Measurements from ENCODE around the gene SLC39A5. TPM values are rescaled to one million over a fixed set of nuclear protein-coding genes. Genes with fewer than 3 reads are reported as not detected.

Gene SLC39A5
- total RNA-seq, 1 donor from 2014 or later, result not detected

GRCh38 chr12:56241424-56242303 is 11.8 kb downstream of the SLC39A5 start:
- intact Hi-C loops (cut with DNase I), result no loop called here
- H3K4me1 ChIP-seq, result no peaks in the 10 kb centered on the region

GRCh38 chr12:56242986-56243385 is 13.1 kb downstream of the SLC39A5 start:
- no peak overlapping the region for H3K4me3 ChIP-seq
- no peak for DNase-seq (ENCODE audit: extremely low spot score in 2 of 2)
- TF ChIP-seq POLR2A (IDR thresholded peaks at IDR 0.05) (no peak), POLR2AphosphoS5 (IDR thresholded peaks at IDR 0.05; ENCODE audit: insufficient read depth in 1 of 2, low read depth in 1 of 2) (no peak), CTCF (IDR thresholded peaks at IDR 0.05) (no peak)
- peaks cover 10 to 83% of the 10 kb centered on the region in 2 donors for H3K36me3 ChIP-seq
- H3K4me1 ChIP-seq, result no peaks in the 10 kb centered on the region
- H3K27ac ChIP-seq, result no peak overlapping the region
- H3K9me3 ChIP-seq, result no peaks in the 10 kb centered on the region
- intact Hi-C loops (cut with DNase I), result no loop called here
- no peaks in the 10 kb centered on the region for H3K27me3 ChIP-seq

More at GRCh38 chr12:56241424-56242303, 11.8 kb downstream of the SLC39A5 start:
- H3K27ac ChIP-seq, result no peak overlapping the region
- H3K27me3 ChIP-seq, result no peaks in the 10 kb centered on the region
- no peaks in the 10 kb centered on the region for H3K9me3 ChIP-seq
- TF ChIP-seq CTCF (IDR thresholded peaks at IDR 0.05) (no peak), POLR2AphosphoS5 (IDR thresholded peaks at IDR 0.05; ENCODE audit: insufficient read depth in 1 of 2, low read depth in 1 of 2) (no peak), POLR2A (IDR thresholded peaks at IDR 0.05) (no peak)
- peaks cover 10 to 70% of the 10 kb centered on the region in 2 donors for H3K36me3 ChIP-seq
- DNase-seq (ENCODE audit: extremely low spot score in 2 of 2), result no peak
- no peak overlapping the region for H3K4me3 ChIP-seq

GRCh38 chr12:56243731-56244181 is 13.9 kb downstream of the SLC39A5 start:
- Histone ChIP-seq H3K27ac (no peak overlapping the region), H3K36me3 (peaks cover 10 to 90% of the 10 kb centered on the region in 2 donors), H3K4me1 (no peaks in the 10 kb centered on the region), H3K9me3 (no peaks in the 10 kb centered on the region), H3K27me3 (no peaks in the 10 kb centered on the region), H3K4me3 (no peak overlapping the region)
- DNase-seq (ENCODE audit: extremely low spot score in 2 of 2), result no peak
- intact Hi-C loops (cut with DNase I), result no loop called here
- TF ChIP-seq POLR2AphosphoS5 (IDR thresholded peaks at IDR 0.05; ENCODE audit: insufficient read depth in 1 of 2, low read depth in 1 of 2) (no peak), CTCF (IDR thresholded peaks at IDR 0.05) (no peak), POLR2A (IDR thresholded peaks at IDR 0.05) (no peak)

GRCh38 chr12:56244494-56244893 is 14.6 kb downstream of the SLC39A5 start:
- TF ChIP-seq POLR2AphosphoS5 (IDR thresholded peaks at IDR 0.05; ENCODE audit: insufficient read depth in 1 of 2, low read depth in 1 of 2), result no peak
- TF ChIP-seq POLR2A (IDR thresholded peaks at IDR 0.05), result no peak
- TF ChIP-seq CTCF (IDR thresholded peaks at IDR 0.05), result no peak
- Histone ChIP-seq H3K27me3 (no peaks in the 10 kb centered on the region), H3K4me1 (no peaks in the 10 kb centered on the region), H3K27ac (no peak overlapping the region), H3K36me3 (peaks cover 10 to 97% of the 10 kb centered on the region in 2 donors), H3K4me3 (no peak overlapping the region), H3K9me3 (no peaks in the 10 kb centered on the region)
- DNase-seq (ENCODE audit: extremely low spot score in 2 of 2), result no peak
- intact Hi-C loops (cut with DNase I), result no loop called here

- H3K9me3 ChIP-seq, result no peaks in the 10 kb centered on the region
- intact Hi-C loops (cut with DNase I), result no loop called here
- H3K27ac ChIP-seq, result no peak overlapping the region
- H3K4me3 ChIP-seq, result no peak overlapping the region
- no peak for TF ChIP-seq POLR2AphosphoS5 (IDR thresholded peaks at IDR 0.05; ENCODE audit: insufficient read depth in 1 of 2, low read depth in 1 of 2)
- peaks cover 10 to 97% of the 10 kb centered on the region in 2 donors for H3K36me3 ChIP-seq
- no peak for DNase-seq (ENCODE audit: extremely low spot score in 2 of 2)
- no peaks in the 10 kb centered on the region for H3K4me1 ChIP-seq
- no peaks in the 10 kb centered on the region for H3K27me3 ChIP-seq
Measured at GRCh38 chr12:56247923-56248322, 18.1 kb downstream of the SLC39A5 start.
